Right kidney (tissue), 1 donor: Measurements from ENCODE around the gene CNIH2.
"Not testable (repeated sequence)": the region's sequence is repeated elsewhere in the genome, so short reads cannot be mapped to it uniquely, and the experiment has no call there.

Experiments used
- DNase-seq: peaks from one replicate; pipeline ENCODE4 v3.0.0-alpha.2; 2016

CNIH2 gene

GRCh38 chr11:66314561-66315497 is 36.9 kb downstream of the CNIH2 start:
- DNase-seq, result no peak

- no peak for DNase-seq
Measured at GRCh38 chr11:66315498-66315885, 37.5 kb downstream of the CNIH2 start.

- DNase-seq, result no peak
Measured at GRCh38 chr11:66315921-66316811, 38.2 kb downstream of the CNIH2 start.

GRCh38 chr11:66316849-66317251 is 38.9 kb downstream of the CNIH2 start, which contains the start of gene CD248:
CD248 (minus strand) TSS chr11:66317044; CDS start chr11:66317027, 17 bp downstream.
- peak; percentile 71 for DNase-seq

GRCh38 chr11:66317322-66317722 is 39.3 kb downstream of the CNIH2 start:
- DNase-seq, result peak; percentile 74

GRCh38 chr11:66317723-66318599 is 40.0 kb downstream of the CNIH2 start:
- peak; percentile 65 for DNase-seq

- DNase-seq, result no peak
Measured at GRCh38 chr11:66318600-66318970, 40.6 kb downstream of the CNIH2 start.

- not testable (repeated sequence) for DNase-seq
Measured at GRCh38 chr11:66320289-66320688, 42.3 kb downstream of the CNIH2 start.

GRCh38 chr11:66320748-66321147 is 42.8 kb downstream of the CNIH2 start:
- not testable (repeated sequence) for DNase-seq

- DNase-seq, result no peak
Measured at GRCh38 chr11:66321606-66322005, 43.6 kb downstream of the CNIH2 start.

- no peak for DNase-seq
Measured at GRCh38 chr11:66322732-66323427, 44.9 kb downstream of the CNIH2 start.

GRCh38 chr11:66323684-66324083 is 45.7 kb downstream of the CNIH2 start:
- no peak for DNase-seq

GRCh38 chr11:66324664-66325063 is 46.7 kb downstream of the CNIH2 start:
- DNase-seq, result no peak

GRCh38 chr11:66325263-66325671 is 47.3 kb downstream of the CNIH2 start:
- DNase-seq, result no peak

GRCh38 chr11:66326261-66327111 is 48.5 kb downstream of the CNIH2 start:
- DNase-seq, result peak; percentile 48

GRCh38 chr11:66327171-66328030 is 49.4 kb downstream of the CNIH2 start:
- DNase-seq, result no peak

GRCh38 chr11:66328031-66328301 is 50.0 kb downstream of the CNIH2 start:
- DNase-seq, result no peak

GRCh38 chr11:66328302-66329144 is 50.5 kb downstream of the CNIH2 start:
- peak; percentile 72 for DNase-seq
